ENCODE data around the gene PTPRD. TPM values are rescaled to one million over a fixed set of nuclear protein-coding genes. Genes with fewer than 3 reads are reported as not detected.

The PTPRD gene
- total RNA-seq, 4 donors from 2014 or later: 0.78 to 11.7 (median 1.6) TPM

DNA sequence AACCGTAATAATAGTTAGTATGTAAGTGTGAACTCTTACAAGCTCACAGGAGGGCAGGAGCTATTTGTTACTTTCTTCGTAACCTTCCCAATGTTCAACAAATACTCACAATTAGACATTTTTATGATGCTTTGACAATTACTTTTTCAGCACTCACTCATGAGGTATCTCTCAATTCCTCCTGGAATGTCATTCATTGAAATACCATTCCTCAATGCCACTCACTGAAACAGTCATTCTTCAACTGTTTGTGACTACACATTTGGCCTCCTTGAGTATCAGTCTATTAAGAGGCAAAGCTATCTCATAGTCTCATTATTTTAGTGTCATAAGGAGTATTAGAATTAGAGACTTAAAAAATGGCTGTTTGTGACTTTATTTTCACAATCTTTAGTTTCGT, 2079.1 kb downstream of the PTPRD start:
- H3K36me3 ChIP-seq: no peaks in the 10 kb centered on the region
- DNase-seq: no peak
- no peak for ATAC-seq
- H3K4me3 ChIP-seq: no peak overlapping the region
- no peaks in the 10 kb centered on the region for H3K27me3 ChIP-seq
- intact Hi-C loops (cut with DNase I; ENCODE audit: low total_unique reads) (no loop called here), in situ Hi-C loops (cut with MboI; ENCODE audit: low sequenced_read_pairs in 4 of 4) (no loop called here)
- H3K9me3 ChIP-seq: no peaks in the 10 kb centered on the region
- TF ChIP-seq POLR2A (IDR thresholded peaks at IDR 0.05): no peak
- TF ChIP-seq, protein P1, sequence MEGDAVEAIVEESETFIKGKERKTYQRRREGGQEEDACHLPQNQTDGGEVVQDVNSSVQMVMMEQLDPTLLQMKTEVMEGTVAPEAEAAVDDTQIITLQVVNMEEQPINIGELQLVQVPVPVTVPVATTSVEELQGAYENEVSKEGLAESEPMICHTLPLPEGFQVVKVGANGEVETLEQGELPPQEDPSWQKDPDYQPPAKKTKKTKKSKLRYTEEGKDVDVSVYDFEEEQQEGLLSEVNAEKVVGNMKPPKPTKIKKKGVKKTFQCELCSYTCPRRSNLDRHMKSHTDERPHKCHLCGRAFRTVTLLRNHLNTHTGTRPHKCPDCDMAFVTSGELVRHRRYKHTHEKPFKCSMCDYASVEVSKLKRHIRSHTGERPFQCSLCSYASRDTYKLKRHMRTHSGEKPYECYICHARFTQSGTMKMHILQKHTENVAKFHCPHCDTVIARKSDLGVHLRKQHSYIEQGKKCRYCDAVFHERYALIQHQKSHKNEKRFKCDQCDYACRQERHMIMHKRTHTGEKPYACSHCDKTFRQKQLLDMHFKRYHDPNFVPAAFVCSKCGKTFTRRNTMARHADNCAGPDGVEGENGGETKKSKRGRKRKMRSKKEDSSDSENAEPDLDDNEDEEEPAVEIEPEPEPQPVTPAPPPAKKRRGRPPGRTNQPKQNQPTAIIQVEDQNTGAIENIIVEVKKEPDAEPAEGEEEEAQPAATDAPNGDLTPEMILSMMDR (IDR thresholded peaks at IDR 0.05 in 4 of 5, conservative IDR thresholded peaks at IDR 0.05 in 1 of 5): no peak
- no peaks in the 10 kb centered on the region for H3K4me1 ChIP-seq
- no peak overlapping the region for H3K27ac ChIP-seq

DNA sequence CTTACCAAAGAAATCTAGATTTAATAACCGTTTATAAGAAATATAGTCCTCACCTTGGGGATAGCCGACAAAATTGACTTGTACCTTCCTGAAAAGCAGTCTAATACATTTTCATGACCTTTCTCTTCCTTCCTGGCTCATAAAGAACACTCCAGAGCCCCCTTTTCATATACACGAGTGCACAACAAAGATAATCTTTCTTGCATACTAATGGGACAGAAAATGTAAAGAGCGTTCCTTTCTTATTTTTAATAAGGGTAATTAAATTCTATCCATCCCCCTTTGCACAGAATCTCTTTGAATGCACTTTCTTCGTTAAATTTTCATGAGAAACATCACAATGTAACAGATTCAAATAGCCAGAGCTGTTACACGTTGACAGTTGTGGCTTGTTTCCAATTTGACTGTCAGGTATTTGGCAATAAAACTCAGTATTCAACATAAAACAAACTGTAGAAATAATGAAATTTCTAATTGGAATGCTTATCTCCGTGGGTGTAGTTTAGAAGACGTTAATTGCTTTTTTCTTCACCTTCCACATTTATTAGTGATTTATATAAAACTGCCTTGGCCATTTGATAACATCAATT, 2080.9 kb downstream of the PTPRD start:
- Histone ChIP-seq H3K4me1 (no peaks in the 10 kb centered on the region), H3K4me3 (no peak overlapping the region), H3K9me3 (no peaks in the 10 kb centered on the region), H3K27me3 (no peaks in the 10 kb centered on the region), H3K27ac (no peak overlapping the region), H3K36me3 (no peaks in the 10 kb centered on the region)
- no peak for TF ChIP-seq POLR2A (IDR thresholded peaks at IDR 0.05)
- TF ChIP-seq, protein P1 (IDR thresholded peaks at IDR 0.05 in 4 of 5, conservative IDR thresholded peaks at IDR 0.05 in 1 of 5): no peak
- in situ Hi-C loops (cut with MboI; ENCODE audit: low sequenced_read_pairs in 4 of 4): no loop called here
- DNase-seq (no peak), ATAC-seq (no peak)
- intact Hi-C loops (cut with DNase I; ENCODE audit: low total_unique reads): no loop called here

DNA sequence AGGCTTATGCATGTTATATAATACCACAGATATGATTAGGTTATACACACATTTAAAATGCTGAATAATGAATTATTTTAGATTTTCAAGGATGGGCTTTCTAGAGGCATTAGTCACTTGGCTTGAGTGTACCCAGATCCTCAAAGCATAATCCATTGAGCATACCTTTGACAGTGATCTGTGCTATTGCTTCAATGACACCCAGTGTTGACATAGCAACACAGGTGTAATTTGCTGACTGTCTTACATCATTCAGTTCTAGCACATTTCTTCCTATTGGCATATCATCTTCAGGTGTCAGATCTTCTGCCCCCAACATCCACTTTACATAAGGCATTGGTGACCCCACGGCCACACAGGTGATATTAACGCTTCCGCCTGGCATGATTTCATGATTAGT, 2091.7 kb downstream of the PTPRD start:
- Histone ChIP-seq H3K27ac (no peak overlapping the region), H3K27me3 (no peaks in the 10 kb centered on the region), H3K4me3 (no peak overlapping the region), H3K36me3 (no peaks in the 10 kb centered on the region), H3K4me1 (no peaks in the 10 kb centered on the region), H3K9me3 (no peaks in the 10 kb centered on the region)
- intact Hi-C loops (cut with DNase I; ENCODE audit: low total_unique reads) (no loop called here), in situ Hi-C loops (cut with MboI; ENCODE audit: low sequenced_read_pairs in 4 of 4) (no loop called here)
- DNase-seq (no peak), ATAC-seq (no peak)
- TF ChIP-seq POLR2A (IDR thresholded peaks at IDR 0.05): no peak
- TF ChIP-seq, protein P1 (IDR thresholded peaks at IDR 0.05 in 4 of 5, conservative IDR thresholded peaks at IDR 0.05 in 1 of 5): no peak

DNA sequence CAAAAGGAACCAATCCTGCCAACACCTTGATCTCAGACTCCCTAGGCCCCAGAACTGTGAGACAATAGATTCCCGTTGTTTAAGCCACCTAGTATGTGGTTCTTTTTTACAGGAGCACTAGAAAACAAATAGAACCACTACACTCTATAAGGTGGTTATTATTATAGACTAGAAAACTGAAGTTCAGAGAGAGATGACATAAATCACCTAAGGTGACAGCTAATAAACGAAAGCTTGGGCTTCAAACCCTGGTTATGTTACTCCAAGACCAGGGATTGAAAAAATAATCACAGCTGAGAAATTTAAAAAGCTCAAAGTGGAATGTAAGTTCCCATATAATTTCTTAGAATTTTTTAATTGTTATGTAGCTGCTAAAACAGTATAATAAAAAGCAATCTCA, 2097.1 kb downstream of the PTPRD start:
- no peak for TF ChIP-seq POLR2A (IDR thresholded peaks at IDR 0.05)
- TF ChIP-seq, protein P1 (IDR thresholded peaks at IDR 0.05 in 4 of 5, conservative IDR thresholded peaks at IDR 0.05 in 1 of 5): no peak
- Histone ChIP-seq H3K4me3 (no peak overlapping the region), H3K36me3 (no peaks in the 10 kb centered on the region), H3K27ac (no peak overlapping the region), H3K4me1 (no peaks in the 10 kb centered on the region), H3K9me3 (no peaks in the 10 kb centered on the region), H3K27me3 (no peaks in the 10 kb centered on the region)
- DNase-seq: no peak
- in situ Hi-C loops (cut with MboI; ENCODE audit: low sequenced_read_pairs in 4 of 4): no loop called here
- no peak for ATAC-seq
- intact Hi-C loops (cut with DNase I; ENCODE audit: low total_unique reads): no loop called here

DNA sequence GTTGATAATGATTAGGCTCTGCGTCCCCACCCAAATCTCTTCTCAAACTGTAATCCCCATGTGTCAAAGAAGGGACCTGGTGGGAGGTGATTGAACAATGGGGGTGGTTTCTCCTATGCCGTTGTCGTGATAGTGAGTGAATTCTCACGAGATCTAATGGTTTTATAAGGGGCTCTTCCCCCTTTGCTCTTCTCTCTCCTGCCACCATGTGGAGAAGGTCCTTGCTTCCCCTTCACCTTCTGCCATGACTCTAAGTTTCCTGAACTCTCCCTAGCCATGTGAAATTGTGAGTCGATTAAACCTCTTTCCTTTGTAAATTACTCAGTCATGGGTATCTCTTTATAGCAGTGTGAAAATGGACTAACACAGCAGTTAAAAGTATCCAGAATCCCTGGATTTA, 2098.0 kb downstream of the PTPRD start:
- Histone ChIP-seq H3K9me3 (no peaks in the 10 kb centered on the region), H3K4me1 (no peaks in the 10 kb centered on the region), H3K36me3 (no peaks in the 10 kb centered on the region), H3K27ac (no peak overlapping the region), H3K4me3 (no peak overlapping the region), H3K27me3 (no peaks in the 10 kb centered on the region)
- intact Hi-C loops (cut with DNase I; ENCODE audit: low total_unique reads) (no loop called here), in situ Hi-C loops (cut with MboI; ENCODE audit: low sequenced_read_pairs in 4 of 4) (no loop called here)
- ATAC-seq (no peak), DNase-seq (no peak)
- TF ChIP-seq, protein P1 (IDR thresholded peaks at IDR 0.05 in 4 of 5, conservative IDR thresholded peaks at IDR 0.05 in 1 of 5): no peak
- no peak for TF ChIP-seq POLR2A (IDR thresholded peaks at IDR 0.05)
